Measurements from ENCODE around the gene ZNF700.
"Not testable (repeated sequence)": the region's sequence is repeated elsewhere in the genome, so short reads cannot be mapped to it uniquely, and the experiment has no call there.

GRCh38 chr19:11935829-11936228 is 10.9 kb downstream of the ZNF700 start:
- not testable (repeated sequence) for TF ChIP-seq CTCF, POLR2A (IDR thresholded peaks at IDR 0.05)
